Fibroblast of mammary gland (primary cell): ENCODE data around the gene ERBB2.

Experiments
- DNase-seq: peaks from one replicate; pipeline ENCODE4 v3.0.0-alpha.2; 2010; ENCODE audit warnings: low read depth
- H3K4me3 ChIP-seq: 2 replicates; pipeline ENCODE4 v1.5.1; 2011; ENCODE audit warnings: low read depth, mild to moderate bottlenecking, low read length, moderate library complexity; ENCODE audit not compliant: control insufficient read depth
- CTCF ChIP-seq: conservative IDR thresholded peaks from 2 replicates; pipeline ENCODE4 v1.5.1; 2011; ENCODE audit warnings: low read depth, low read length, inconsistent platforms; ENCODE audit not compliant: control insufficient read depth, insufficient read depth

Gene ERBB2

GRCh38 chr17:39699818-39700147 is at the start of gene ERBB2:
ERBB2 (plus strand) TSS chr17:39700064; CDS start chr17:39700239, 175 bp downstream.
- TF ChIP-seq CTCF = no peak
- peak within 1 kb of the TSS; percentile 66 for H3K4me3 ChIP-seq
- peak; percentile 71 for DNase-seq

GRCh38 chr17:39650121-39650579 is 49.7 kb upstream of the ERBB2 start:
- TF ChIP-seq CTCF = no peak
- DNase-seq = no peak
- H3K4me3 ChIP-seq = no peak overlapping the region

- no peak overlapping the region for H3K4me3 ChIP-seq
- no peak for TF ChIP-seq CTCF
- no peak for DNase-seq
Measured at GRCh38 chr17:39651923-39652586, 47.8 kb upstream of the ERBB2 start.

GRCh38 chr17:39652587-39653315 is 47.1 kb upstream of the ERBB2 start:
- no peak for TF ChIP-seq CTCF
- no peak for DNase-seq
- no peak overlapping the region for H3K4me3 ChIP-seq

GRCh38 chr17:39653316-39653661 is 46.6 kb upstream of the ERBB2 start:
- H3K4me3 ChIP-seq = no peak overlapping the region
- no peak for TF ChIP-seq CTCF
- no peak for DNase-seq

- peak; percentile 89 for TF ChIP-seq CTCF
- peak; percentile 42 for DNase-seq
Measured at GRCh38 chr17:39653662-39654331, 46.1 kb upstream of the ERBB2 start.

More at GRCh38 chr17:39653662-39654331, 46.1 kb upstream of the ERBB2 start:
- H3K4me3 ChIP-seq = no peak overlapping the region
